HK-2 (cell line): ENCODE results near the gene ABCB9.
"Not testable (repeated sequence)": the region's sequence is repeated elsewhere in the genome, so short reads cannot be mapped to it uniquely, and the experiment has no call there.

Experiments
- DNase-seq: peaks from one replicate; pipeline ENCODE4 v3.0.0-alpha.2; 2018; ENCODE audit not compliant: unreplicated experiment

ABCB9 gene

DNA sequence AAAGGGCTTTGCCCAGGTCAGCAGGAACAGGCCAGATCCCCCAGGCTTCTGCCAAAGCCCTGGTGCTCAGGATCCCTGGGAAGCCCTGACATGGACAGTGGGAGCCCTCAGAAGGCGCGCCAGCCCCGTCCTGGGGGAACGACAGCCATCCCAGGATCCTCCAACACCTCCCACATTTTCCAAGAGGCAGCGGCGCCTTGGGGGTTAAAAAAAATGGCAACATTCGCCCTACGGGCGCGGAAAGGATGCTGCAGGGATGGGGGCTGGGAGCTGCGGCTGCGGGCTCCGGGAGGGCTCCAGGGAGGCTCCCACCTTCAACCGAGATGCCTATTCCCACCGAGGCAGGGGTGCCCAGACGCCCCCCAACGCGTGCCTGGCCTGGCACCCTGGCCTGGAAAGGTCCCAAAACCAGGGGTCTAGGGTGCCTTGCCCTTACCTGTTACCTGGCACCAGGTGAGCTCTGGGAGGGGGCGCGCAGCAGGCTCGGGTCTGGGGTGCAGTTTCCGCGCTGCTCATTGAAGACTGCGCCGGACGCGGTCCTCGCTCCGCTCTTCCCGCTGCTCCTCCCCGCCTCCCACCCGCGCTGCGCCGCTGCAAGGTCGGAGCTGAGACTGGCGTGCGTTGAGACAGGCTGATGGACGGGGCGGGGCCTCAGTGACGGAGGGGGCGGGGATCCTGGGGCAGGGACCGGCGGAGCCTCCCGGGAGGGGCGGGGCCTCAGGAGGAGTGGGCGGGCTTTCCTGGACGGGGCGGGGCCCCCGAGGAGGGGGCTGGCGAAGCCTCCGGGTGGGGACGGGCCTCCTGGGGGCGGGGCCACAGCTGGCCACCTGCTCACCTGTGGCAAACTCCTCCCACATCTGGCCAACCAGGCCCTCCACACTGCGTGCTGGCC, at the start of gene ABCB9:
Gene ABCB9, minus strand, starts transcription at position 613 of the 892 bp plus-strand sequence. CDS start 6,228 bp downstream, outside the sequence.
- DNase-seq = peak; percentile 96

DNA sequence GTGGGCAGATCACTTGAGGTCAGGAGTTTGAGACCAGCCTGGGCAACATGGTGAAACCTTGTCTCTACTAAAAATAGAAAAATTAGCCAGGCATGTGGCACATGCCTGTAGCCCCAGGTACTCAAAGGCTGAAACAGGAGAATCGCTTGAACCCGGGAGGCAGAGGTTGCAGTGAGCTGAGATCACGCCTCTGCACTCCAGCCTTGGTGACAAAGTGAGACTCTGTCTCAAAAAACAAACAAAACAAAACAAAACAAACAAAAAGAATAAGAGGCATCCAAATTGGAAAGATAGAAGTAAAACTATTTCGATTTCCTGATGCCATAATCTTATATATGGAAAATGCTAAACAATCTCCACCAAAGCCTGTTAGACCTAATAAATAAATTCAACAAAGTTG, 48.2 kb upstream of the ABCB9 start:
- DNase-seq = not testable (repeated sequence)

DNA sequence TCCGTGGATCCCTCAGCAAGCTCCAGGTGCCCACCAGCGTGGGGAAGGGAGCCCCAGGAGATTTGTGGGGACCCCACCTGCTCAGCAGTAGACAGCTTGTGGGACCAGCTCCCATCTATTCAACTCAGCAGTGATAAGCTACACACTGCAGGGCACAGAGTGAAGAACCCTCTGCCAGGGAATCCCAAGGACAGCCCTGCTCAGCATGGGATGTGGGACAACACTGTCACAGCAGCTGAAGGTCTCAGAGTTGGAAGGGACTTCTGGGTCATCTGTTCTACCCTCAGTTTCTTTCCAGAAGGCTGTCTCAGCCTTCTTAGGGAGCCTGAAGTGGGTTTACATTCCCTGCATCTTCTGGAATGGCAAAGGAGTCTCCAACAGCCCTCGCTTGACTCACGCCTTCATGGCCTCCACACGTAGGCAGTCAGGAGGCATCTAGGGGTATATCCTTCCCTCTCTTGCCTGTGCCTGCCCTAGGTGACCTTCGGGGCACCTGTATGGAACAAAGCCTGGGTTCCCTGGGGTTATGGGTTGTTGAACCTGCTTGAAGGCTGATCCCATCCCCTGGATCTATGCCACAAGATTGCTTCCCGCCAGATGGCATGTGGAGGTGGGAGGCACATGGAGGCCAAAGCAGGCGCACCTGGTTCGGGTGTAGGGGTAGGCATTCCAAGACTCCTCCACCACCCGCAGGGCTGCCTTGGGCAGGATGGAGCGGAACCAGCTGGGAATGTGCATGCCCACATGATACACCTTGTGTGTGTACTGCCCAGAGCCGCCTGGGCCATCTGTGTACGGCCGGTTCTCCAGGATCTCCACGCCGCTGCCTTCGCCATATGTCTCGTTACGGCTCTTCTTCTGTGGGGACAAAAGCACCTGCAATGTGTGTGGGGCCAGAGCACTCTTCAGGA, 47.2 kb upstream of the ABCB9 start:
- no peak for DNase-seq

DNA sequence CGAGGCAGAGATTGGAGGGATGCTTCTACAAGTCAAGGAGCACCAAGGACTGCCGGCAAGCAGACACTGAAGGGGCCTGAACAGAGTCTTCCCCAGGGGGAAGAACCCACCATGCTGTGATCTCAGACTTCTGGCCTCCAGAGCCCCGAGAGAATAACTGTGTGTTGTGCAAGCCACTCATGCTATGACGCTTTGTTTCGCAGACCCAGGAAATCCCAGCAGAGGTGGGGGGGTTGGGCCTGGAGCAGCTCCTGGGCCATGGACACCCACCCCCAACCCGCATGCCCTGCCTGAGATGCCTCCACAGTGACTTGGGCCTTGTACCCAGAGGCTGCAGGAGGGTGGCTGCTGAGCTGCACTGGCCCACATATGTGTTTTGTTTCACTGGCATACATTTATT, 45.4 kb upstream of the ABCB9 start:
- no peak for DNase-seq

DNA sequence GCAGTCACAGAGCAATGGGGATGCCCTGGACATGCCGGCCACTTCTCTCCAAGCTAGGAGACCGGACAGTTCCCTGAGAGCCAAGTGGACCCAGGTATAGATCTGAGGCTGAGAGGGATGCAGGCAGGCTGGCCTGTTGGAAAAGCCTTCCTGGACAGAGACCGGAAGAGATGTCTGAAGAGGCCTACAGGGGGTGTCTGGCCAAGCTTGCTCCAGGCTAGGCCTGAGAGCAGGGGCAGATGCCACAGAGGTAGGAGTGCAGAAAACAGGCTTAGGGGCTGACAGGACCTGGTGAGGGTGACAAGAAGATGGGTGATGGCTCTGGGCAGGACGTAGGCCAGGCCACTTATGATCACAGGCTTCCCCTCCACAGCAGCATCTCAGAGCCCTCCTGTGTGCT, 44.4 kb upstream of the ABCB9 start:
- no peak for DNase-seq

DNA sequence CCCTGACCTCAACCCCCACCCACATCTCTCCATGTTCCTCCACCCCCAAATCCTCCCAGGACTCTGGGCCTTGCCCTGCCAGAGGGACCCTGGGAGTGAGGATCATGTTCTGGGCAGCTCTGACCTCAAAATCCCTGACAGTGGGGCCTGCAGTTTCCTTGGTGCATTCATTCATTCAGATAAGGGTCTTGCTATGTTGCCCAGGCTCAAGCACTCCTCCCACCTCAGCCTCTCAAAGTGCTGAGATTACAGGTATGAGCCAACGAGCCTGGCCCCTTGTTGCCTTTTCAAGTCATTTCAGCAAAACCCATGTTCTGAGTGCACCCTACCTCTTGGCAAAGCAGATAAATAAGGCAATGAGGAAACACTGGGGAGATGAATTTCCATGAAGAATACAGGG, 43.8 kb upstream of the ABCB9 start:
- DNase-seq = no peak

DNA sequence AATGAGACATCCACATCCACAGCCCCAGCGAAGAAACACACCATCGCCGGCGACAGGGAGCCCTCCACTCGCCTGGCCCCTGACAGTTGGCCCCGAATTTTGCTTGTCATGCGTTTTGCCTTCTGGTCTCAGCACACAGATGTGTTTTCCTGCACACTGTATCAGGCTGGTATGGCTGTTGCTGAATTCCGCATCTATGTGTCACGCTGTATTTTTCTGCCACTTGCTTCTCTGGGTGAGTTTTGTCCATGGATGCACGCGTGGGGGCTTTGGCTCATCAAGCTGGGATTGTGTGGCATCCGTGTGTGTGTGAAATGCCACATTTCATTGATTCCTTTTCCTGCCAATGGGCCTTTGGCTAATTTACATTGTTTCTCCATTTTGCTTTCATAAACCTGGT, 40.7 kb upstream of the ABCB9 start:
- DNase-seq = no peak

- DNase-seq = no peak
Observed at GRCh38 chr12:123005081-123005626, 38.9 kb upstream of the ABCB9 start.

DNA sequence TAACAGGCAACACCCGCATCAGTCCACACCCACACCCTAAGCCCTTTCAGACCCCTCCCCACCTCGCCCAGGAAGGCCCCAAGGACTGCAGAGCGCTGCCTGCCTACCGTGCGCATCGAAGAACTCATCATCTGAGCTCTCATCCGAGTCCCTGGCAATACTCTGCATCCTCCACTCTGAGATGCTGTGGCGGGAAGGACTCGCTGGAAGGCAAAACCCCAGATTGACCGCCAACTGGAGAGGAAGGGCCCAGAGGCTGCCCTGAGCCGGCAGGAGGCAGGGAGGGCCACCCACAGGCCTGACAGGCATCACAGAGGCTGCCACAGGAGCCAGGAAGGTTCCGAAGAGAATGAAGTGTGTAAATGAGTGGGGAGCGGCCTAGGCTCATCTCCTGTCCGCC, 38.0 kb upstream of the ABCB9 start:
- no peak for DNase-seq

DNA sequence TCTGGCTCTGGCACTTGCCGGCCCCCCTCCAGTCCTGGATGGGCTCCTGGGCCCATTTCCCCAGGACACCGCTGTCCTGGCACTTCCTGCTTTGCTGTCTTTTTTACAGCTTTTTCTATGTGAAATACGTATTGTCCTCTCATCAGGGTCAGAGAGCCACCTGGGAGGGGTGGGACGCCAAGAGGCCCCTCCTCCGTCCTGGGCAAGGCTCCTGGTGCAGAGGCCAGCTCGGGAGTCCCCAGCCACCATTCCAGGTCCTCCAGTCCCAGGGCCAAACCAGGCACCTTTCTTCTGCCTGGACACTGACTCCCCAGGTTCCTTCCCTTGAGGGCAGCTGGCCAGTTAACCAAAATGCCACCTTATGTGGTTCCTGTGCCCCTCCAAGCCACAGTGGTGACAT, 37.0 kb upstream of the ABCB9 start:
- no peak for DNase-seq

- no peak for DNase-seq
Observed at GRCh38 chr12:123001464-123001863, 35.2 kb upstream of the ABCB9 start.

DNA sequence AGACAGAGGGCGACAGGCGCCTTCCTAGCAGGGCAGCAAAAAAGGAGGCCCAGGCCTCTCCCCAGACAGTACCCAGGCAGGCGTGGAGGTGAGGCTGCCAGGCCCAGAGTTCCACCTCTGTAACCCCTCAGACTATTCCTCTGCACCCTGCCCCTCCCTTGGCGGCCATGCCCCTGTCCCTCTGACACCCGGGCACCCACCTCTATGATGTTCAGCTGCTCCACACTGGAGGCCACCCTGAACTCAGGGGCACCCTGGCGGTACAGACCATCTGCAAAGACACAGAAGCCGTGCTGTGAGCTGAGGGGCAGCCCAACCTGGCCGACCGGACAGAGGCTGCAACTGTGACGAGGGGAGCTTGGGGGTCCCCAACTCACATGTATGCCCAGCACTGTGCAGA, 34.3 kb upstream of the ABCB9 start:
- no peak for DNase-seq

- DNase-seq = no peak
Observed at GRCh38 chr12:122999986-123000420, 33.7 kb upstream of the ABCB9 start.

DNA sequence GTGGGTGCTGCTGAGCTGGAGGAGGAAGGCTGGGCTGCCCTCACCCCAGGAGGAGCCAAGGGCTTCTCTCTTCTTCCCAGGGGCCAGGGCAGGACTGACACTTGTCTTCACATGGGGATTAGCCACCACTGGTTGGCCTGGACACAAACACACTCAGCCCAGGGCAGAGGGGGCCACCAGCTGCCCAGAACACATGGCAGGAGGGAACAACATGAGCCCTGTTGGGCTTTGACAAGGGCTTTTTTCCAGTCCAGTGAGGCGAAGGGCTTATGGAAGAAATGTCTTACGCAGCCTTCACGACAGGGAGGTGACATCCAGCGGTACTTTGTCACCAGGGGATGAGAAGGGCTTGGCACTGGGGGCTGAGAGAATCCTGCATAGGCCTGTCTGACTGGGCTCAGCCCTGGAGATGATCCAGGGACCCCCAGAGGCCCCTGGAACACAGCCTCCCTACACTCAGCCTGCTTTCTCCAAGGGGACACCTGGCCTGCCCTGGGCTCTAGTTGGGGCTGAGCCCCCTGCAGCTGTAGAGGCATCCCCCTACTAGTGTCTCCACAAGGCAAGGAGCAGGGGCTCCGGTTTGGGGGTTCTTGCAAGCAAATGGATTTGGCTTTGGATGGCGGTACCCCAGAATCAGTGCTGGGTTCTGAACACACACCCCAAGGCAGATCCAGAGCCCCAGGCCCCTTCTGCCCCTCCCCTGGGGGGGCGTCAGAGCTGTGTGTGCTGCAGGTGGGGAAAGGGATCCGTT, 33.1 kb upstream of the ABCB9 start:
- DNase-seq = no peak

- DNase-seq = no peak
Observed at GRCh38 chr12:122998316-122998715, 32.1 kb upstream of the ABCB9 start.

DNA sequence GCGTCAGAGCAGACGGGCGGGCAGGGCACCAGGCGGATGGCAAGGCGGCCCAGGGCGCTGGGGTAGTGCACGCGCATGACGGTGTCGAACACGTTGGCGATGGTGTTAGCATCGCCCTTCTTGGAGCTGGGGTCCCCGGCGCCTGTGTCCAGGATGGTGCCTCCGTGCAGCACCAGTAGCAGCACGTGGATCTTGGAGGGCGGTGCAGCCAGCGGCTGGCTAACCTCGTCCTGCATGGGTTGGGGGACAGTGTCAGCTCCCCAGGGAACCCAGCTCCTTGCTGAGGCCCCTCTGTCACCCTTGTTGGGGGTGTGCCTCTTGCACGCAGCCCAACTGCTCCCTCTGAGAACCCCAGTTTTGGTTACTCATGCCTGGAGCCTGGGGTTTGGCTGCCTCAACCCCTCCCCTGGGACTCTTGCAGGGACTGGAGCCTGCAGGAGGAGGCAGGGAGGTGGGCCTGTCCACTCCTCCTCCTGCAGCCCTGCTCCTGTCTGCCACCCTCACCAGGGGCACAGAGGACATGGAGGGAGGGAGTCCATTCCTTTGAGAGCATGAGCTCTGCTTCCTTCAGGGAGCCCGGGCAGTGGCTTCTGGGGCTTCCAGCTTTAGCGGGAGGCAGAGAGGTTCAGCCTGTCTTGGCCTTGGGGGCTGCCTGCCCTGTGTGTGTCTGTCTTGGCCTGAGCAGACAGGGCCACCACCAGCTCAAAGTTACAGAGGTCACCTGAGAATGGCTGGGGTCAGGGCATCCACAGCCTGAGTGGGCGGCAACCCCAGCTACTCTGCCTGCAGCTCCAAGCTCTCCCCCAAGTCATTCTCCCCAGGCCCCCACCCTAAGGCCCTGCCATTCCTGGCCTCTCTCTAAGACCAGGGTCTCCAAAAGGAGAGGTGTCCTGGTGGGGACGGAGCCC, 31.3 kb upstream of the ABCB9 start:
- no peak for DNase-seq

DNA sequence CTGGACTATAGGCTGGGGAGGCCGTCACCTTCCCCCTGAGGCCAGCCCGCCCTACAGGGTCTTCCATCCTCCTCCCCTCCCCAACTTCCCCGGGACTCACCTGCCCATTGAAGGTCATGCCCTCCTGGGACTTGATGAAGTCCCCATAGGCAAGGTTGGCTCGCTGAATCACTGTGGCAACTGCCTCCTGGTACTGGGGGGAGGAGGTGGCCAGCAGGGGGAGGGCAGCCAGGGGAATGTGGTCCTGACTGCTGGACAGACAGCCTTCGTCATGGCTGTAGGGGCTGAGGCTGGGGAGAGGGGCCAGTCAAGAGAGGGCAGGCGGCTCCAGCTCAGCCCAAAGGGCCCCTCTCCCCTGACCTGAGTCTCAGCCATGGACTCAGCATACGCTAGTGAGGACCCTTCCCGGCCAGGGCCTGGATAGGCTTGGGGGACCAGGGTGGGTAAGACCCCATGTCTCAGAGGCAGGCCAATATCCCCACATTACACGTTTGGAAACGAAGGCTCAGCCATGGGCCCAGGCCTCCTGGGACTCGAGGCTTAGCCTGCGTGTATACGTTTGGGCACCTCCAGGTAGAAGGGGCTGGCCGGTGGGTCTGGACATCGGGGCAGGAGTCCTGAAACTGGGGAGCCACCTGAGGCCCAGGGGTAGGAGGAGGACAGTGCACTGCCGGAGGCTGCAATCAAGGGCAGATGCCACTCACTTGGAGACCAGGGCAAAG, 30.5 kb upstream of the ABCB9 start:
- no peak for DNase-seq

DNA sequence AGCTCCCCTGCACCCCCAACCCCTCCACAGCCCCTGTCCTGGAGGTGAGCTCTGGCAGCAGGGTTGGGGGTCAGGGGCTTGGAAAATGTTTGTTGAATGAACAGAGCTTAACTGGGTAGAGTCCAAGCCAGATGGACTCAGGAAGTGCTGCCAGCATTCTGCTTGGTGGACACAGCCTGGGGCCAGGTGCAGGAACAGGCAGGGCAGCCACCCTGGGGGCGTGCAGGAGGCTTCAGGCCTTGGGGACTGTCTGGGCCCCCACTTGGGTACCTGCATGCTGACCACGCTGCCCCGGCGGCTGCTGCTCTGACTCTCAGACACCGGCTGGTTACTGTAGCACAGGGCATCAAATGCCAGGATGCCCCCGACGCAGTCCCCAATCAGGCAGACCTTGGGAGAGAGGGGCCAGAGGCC, 29.9 kb upstream of the ABCB9 start:
- DNase-seq = no peak

DNA sequence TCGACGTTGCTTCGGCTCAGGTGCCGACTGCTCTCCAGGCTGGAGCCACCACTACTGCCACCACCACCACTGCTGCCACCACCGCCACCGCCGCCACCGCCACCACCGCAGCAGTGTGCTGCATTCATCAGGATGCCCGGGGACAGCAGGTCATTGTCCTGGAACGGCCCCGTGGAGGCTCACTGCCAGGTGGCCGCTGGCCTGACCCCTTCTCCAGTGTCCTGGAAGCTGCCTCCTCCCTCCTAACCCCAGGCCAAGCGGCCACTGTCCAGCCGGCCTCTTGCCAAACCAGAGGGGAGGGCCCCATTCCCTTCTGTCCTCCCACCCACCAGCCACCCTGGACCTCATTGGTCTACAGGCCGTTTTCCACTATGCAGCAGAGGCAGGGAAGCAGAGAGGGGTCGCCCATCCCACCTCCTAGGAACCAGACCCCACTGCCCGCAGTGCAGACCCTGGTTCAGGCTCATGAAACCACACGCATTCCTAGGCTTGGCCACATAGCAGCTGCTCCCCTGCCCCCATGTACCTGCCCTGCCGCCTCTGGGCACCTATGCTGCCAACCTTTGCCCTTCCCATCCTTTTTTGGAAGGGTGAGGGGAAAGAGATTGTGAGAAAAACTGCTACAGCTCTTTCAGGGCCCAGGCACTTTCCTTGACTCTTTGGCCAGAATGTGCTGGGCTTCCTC, 29.4 kb upstream of the ABCB9 start:
- DNase-seq = no peak
